Hepatocyte (in vitro differentiated cells): Measurements from ENCODE around the gene BAG3. TPM values are rescaled to one million over a fixed set of nuclear protein-coding genes. Genes with fewer than 3 reads are reported as not detected.
A peak's percentile ranks its signal among the peaks of the same experiment; 100 is the strongest.

Experiments used
- DNase-seq: peaks from one replicate; pipeline ENCODE4 v3.0.0-alpha.2; 2016; ENCODE audit warnings: low spot score
- H2AFZ ChIP-seq: fragments of 200-600 bp; sonication (generic); 2 replicates; pipeline ENCODE4 v1.6.0; 2016; ENCODE audit warnings: antibody characterized with exemption, mild to moderate bottlenecking
- H3K27ac ChIP-seq: fragments of 200-600 bp; sonication (generic); 2 replicates; pipeline ENCODE4 v1.5.1; 2016; ENCODE audit warnings: mild to moderate bottlenecking
- H3K27me3 ChIP-seq: fragments of 200-600 bp; sonication (generic); 2 replicates; pipeline ENCODE4 v1.6.1; 2016
- H3K36me3 ChIP-seq: fragments of 200-600 bp; sonication (generic); replicated peaks from 2 replicates; pipeline ENCODE4 v1.5.1; 2016; ENCODE audit warnings: low read depth; ENCODE audit not compliant: insufficient read depth
- H3K4me1 ChIP-seq: fragments of 200-600 bp; sonication (generic); 2 replicates; pipeline ENCODE4 v1.5.1; 2016; ENCODE audit warnings: mild to moderate bottlenecking, moderate library complexity; ENCODE audit not compliant: insufficient read depth
- H3K4me2 ChIP-seq: fragments of 200-600 bp; sonication (generic); 2 replicates; pipeline ENCODE4 v1.6.0; 2016
- H3K4me3 ChIP-seq: fragments of 200-600 bp; sonication (generic); 2 replicates; pipeline ENCODE4 v1.5.1; 2016; ENCODE audit warnings: mild to moderate bottlenecking
- H3K79me2 ChIP-seq: fragments of 200-600 bp; sonication (generic); 2 replicates; pipeline ENCODE4 v1.6.0; 2017; ENCODE audit warnings: mild to moderate bottlenecking
- H3K9me2 ChIP-seq: fragments of 200-600 bp; sonication (generic); replicated peaks from 2 replicates; pipeline ENCODE4 v1.6.0; 2017; ENCODE audit warnings: mild to moderate bottlenecking; ENCODE audit not compliant: insufficient read depth
- H3K9me3 ChIP-seq: fragments of 200-600 bp; sonication (generic); 2 replicates; pipeline ENCODE4 v1.5.1; 2016; ENCODE audit warnings: low read depth, mild to moderate bottlenecking
- H4K20me1 ChIP-seq: fragments of 200-600 bp; sonication (generic); 2 replicates; pipeline ENCODE4 v1.6.0; 2016; ENCODE audit warnings: mild to moderate bottlenecking; ENCODE audit not compliant: insufficient read depth, poor library complexity, severe bottlenecking
- CTCF ChIP-seq: fragments of 200-600 bp; sonication (generic); IDR thresholded peaks from 2 replicates; pipeline ENCODE4 v1.5.1; 2016; ENCODE audit warnings: antibody characterized with exemption, mild to moderate bottlenecking; ENCODE audit not compliant: poor library complexity
- EZH2 ChIP-seq: fragments of 200-600 bp; sonication (generic); IDR thresholded peaks from 2 replicates; pipeline ENCODE4 v1.6.1; 2016; ENCODE audit warnings: antibody characterized with exemption, mild to moderate bottlenecking, borderline replicate concordance
- EZH2phosphoT487 ChIP-seq: fragments of 200-600 bp; sonication (generic); IDR thresholded peaks from one replicate; pipeline ENCODE4 v1.6.1; 2018; ENCODE audit warnings: antibody characterized with exemption, mild to moderate bottlenecking, low read depth, moderate library complexity; ENCODE audit not compliant: unreplicated experiment, severe bottlenecking
- WGBS: methylation state at CpG from one replicate; pipeline ENCODE4 v1.1.6; 2016; ENCODE audit warnings: low lambda C conversion rate; ENCODE audit errors: missing lambda C conversion rate; 5-methylcytosine and 5-hydroxymethylcytosine counted together
- polyA plus RNA-seq: library from polyadenylated mRNA; unstranded; fragments of >200 nt; fragmentation: Nextera tagmentation; extraction: Ambion mirVana; gene quantifications from 2 replicates; pipeline ENCODE4 v1.2.1, GENCODE V29; 2016
- total RNA-seq: library from RNA; depleted of rRNA; stranded (reverse); fragments of >200 nt; gene quantifications from 2 replicates; pipeline ENCODE4 v1.2.3, GENCODE V29; 2014

Gene BAG3
- total and polyA plus RNA-seq, 2 experiments from 2014 or later = 18.2 to 67.1 TPM

- Histone ChIP-seq H4K20me1 (peaks cover 52% of the 10 kb centered on the region), H3K4me2 (peak overlapping the region; percentile 75), H3K4me1 (peaks cover 20% of the 10 kb centered on the region), H3K27ac (peak overlapping the region; percentile 96), H3K36me3 (no peaks in the 10 kb centered on the region), H3K79me2 (peaks cover 69% of the 10 kb centered on the region), H3K9me2 (no peaks in the 10 kb centered on the region), H3K9me3 (no peaks in the 10 kb centered on the region), H3K27me3 (no peaks in the 10 kb centered on the region), H2AFZ (no peak overlapping the region), H3K4me3 (no peak overlapping the region)
- WGBS = 81% methylated on average over 2 of the region's 2 CpGs
- TF ChIP-seq CTCF (no peak), EZH2phosphoT487 (no peak), EZH2 (no peak)
- no peak for DNase-seq
These were observed 2.7 kb downstream of the BAG3 start for GRCh38 chr10:119653916-119654315.

GRCh38 chr10:119654540-119654939 is 3.4 kb downstream of the BAG3 start:
- no peak overlapping the region for H3K4me3 ChIP-seq
- no peak overlapping the region for H2AFZ ChIP-seq
- H3K36me3 ChIP-seq = no peaks in the 10 kb centered on the region
- peaks cover 58% of the 10 kb centered on the region for H4K20me1 ChIP-seq
- 77% methylated on average over 6 of the region's 6 CpGs for WGBS
- H3K4me2 ChIP-seq = peak overlapping the region; percentile 75
- no peaks in the 10 kb centered on the region for H3K27me3 ChIP-seq
- TF ChIP-seq EZH2 (no peak), EZH2phosphoT487 (no peak), CTCF (no peak)
- H3K9me3 ChIP-seq = no peaks in the 10 kb centered on the region
- peaks cover 75% of the 10 kb centered on the region for H3K79me2 ChIP-seq
- no peaks in the 10 kb centered on the region for H3K9me2 ChIP-seq
- no peak for DNase-seq
- H3K4me1 ChIP-seq = peaks cover 26% of the 10 kb centered on the region
- peak overlapping the region; percentile 87 for H3K27ac ChIP-seq

GRCh38 chr10:119655566-119656001 is 4.4 kb downstream of the BAG3 start:
- Histone ChIP-seq H3K9me3 (no peaks in the 10 kb centered on the region), H3K79me2 (peaks cover 86% of the 10 kb centered on the region), H3K4me3 (no peak overlapping the region), H2AFZ (no peak overlapping the region), H3K27ac (peak overlapping the region; percentile 87), H3K9me2 (no peaks in the 10 kb centered on the region), H4K20me1 (peaks cover 65% of the 10 kb centered on the region), H3K36me3 (no peaks in the 10 kb centered on the region), H3K4me1 (peaks cover 35% of the 10 kb centered on the region), H3K27me3 (no peaks in the 10 kb centered on the region), H3K4me2 (peak overlapping the region; percentile 75)
- peak; percentile 68 for DNase-seq
- TF ChIP-seq EZH2 (no peak), EZH2phosphoT487 (no peak), CTCF (no peak)
- 39% methylated on average over 11 of the region's 11 CpGs for WGBS

- H3K9me3 ChIP-seq = no peaks in the 10 kb centered on the region
- H3K9me2 ChIP-seq = no peaks in the 10 kb centered on the region
- TF ChIP-seq CTCF (no peak), EZH2 (no peak)
- peak overlapping the region; percentile 87 for H3K27ac ChIP-seq
- WGBS = 54% methylated on average over 2 of the region's 2 CpGs
- no peaks in the 10 kb centered on the region for H3K27me3 ChIP-seq
- no peak overlapping the region for H2AFZ ChIP-seq
- no peak overlapping the region for H3K4me3 ChIP-seq
- H3K4me2 ChIP-seq = peak overlapping the region; percentile 75
- no peaks in the 10 kb centered on the region for H3K36me3 ChIP-seq
- peaks cover 93% of the 10 kb centered on the region for H3K79me2 ChIP-seq
- DNase-seq = no peak
- H4K20me1 ChIP-seq = peaks cover 75% of the 10 kb centered on the region
- peaks cover 35% of the 10 kb centered on the region for H3K4me1 ChIP-seq
These were observed 5.6 kb downstream of the BAG3 start for GRCh38 chr10:119656760-119657159.
